HL-60 (cell line): ENCODE measurements around the gene PNMA8C.
"Not testable (repeated sequence)": the region's sequence is repeated elsewhere in the genome, so short reads cannot be mapped to it uniquely, and the experiment has no call there.

Experiments used
- GABPA ChIP-seq: IDR thresholded peaks from 2 replicates; pipeline ENCODE4 v1.6.1; 2012; ENCODE audit warnings: low read depth
- POLR2AphosphoS5 ChIP-seq: IDR thresholded peaks from 2 replicates; pipeline ENCODE4 v1.6.1; 2012; ENCODE audit warnings: low read depth
- SPI1 ChIP-seq: IDR thresholded peaks from 2 replicates; pipeline ENCODE4 v1.6.1; 2012; ENCODE audit warnings: low read depth, mild to moderate bottlenecking, borderline replicate concordance
- TF ChIP-seq, protein P1 (sequence below): IDR thresholded peaks from one replicate; pipeline ENCODE4 v1.5.1; 2011; ENCODE audit warnings: low read length, control low read depth, inconsistent platforms; ENCODE audit not compliant: insufficient read depth
- TF ChIP-seq, protein P2 (sequence below): IDR thresholded peaks from 2 replicates; pipeline ENCODE4 v1.6.1; 2012; ENCODE audit warnings: low read depth; ENCODE audit not compliant: insufficient replicate concordance

DNA sequence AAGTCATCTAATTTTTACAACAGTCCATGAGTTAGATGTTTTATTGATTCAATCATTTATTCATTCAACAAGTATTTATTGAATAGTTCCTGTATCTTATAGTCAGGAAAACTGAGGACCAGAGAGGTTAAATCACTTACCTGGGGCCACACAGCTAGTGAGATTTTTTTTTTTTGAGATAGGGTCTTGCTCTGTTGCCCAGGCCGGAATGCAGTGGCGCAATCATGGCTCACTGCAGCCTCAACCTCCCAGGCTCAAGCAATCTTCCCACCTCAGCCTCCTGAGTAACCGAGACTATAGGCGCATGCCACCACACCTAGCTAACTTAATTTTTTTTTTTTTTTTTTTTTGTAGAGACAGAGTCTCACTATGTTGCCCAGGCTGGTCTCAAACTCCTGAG lies 7.0 kb upstream of the PNMA8C start:
- not testable (repeated sequence) for TF ChIP-seq POLR2AphosphoS5, GABPA, SPI1
- TF ChIP-seq, protein P1, sequence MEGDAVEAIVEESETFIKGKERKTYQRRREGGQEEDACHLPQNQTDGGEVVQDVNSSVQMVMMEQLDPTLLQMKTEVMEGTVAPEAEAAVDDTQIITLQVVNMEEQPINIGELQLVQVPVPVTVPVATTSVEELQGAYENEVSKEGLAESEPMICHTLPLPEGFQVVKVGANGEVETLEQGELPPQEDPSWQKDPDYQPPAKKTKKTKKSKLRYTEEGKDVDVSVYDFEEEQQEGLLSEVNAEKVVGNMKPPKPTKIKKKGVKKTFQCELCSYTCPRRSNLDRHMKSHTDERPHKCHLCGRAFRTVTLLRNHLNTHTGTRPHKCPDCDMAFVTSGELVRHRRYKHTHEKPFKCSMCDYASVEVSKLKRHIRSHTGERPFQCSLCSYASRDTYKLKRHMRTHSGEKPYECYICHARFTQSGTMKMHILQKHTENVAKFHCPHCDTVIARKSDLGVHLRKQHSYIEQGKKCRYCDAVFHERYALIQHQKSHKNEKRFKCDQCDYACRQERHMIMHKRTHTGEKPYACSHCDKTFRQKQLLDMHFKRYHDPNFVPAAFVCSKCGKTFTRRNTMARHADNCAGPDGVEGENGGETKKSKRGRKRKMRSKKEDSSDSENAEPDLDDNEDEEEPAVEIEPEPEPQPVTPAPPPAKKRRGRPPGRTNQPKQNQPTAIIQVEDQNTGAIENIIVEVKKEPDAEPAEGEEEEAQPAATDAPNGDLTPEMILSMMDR: not testable (repeated sequence)
- TF ChIP-seq, protein P2, sequence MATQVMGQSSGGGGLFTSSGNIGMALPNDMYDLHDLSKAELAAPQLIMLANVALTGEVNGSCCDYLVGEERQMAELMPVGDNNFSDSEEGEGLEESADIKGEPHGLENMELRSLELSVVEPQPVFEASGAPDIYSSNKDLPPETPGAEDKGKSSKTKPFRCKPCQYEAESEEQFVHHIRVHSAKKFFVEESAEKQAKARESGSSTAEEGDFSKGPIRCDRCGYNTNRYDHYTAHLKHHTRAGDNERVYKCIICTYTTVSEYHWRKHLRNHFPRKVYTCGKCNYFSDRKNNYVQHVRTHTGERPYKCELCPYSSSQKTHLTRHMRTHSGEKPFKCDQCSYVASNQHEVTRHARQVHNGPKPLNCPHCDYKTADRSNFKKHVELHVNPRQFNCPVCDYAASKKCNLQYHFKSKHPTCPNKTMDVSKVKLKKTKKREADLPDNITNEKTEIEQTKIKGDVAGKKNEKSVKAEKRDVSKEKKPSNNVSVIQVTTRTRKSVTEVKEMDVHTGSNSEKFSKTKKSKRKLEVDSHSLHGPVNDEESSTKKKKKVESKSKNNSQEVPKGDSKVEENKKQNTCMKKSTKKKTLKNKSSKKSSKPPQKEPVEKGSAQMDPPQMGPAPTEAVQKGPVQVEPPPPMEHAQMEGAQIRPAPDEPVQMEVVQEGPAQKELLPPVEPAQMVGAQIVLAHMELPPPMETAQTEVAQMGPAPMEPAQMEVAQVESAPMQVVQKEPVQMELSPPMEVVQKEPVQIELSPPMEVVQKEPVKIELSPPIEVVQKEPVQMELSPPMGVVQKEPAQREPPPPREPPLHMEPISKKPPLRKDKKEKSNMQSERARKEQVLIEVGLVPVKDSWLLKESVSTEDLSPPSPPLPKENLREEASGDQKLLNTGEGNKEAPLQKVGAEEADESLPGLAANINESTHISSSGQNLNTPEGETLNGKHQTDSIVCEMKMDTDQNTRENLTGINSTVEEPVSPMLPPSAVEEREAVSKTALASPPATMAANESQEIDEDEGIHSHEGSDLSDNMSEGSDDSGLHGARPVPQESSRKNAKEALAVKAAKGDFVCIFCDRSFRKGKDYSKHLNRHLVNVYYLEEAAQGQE: not testable (repeated sequence)
